HL-60 (cell line): Measurements from ENCODE around the gene KLRC4.

Experiments used
- CTCF ChIP-seq: IDR thresholded peaks from one replicate; pipeline ENCODE4 v1.5.1; 2011; ENCODE audit warnings: low read length, control low read depth, inconsistent platforms; ENCODE audit not compliant: insufficient read depth
- GABPA ChIP-seq: IDR thresholded peaks from 2 replicates; pipeline ENCODE4 v1.6.1; 2012; ENCODE audit warnings: low read depth
- POLR2AphosphoS5 ChIP-seq: IDR thresholded peaks from 2 replicates; pipeline ENCODE4 v1.6.1; 2012; ENCODE audit warnings: low read depth
- REST ChIP-seq: IDR thresholded peaks from 2 replicates; pipeline ENCODE4 v1.6.1; 2012; ENCODE audit warnings: low read depth; ENCODE audit not compliant: insufficient replicate concordance

- no peak for TF ChIP-seq GABPA
- TF ChIP-seq CTCF, result no peak
- no peak for TF ChIP-seq POLR2AphosphoS5
- no peak for TF ChIP-seq REST
Observed at GRCh38 chr12:10368206-10369171, 41.1 kb downstream of the KLRC4 start.
